ENCODE data around the gene PLA2G6.
"Not testable (repeated sequence)": the region's sequence is repeated elsewhere in the genome, so short reads cannot be mapped to it uniquely, and the experiment has no call there.

Gene PLA2G6

DNA sequence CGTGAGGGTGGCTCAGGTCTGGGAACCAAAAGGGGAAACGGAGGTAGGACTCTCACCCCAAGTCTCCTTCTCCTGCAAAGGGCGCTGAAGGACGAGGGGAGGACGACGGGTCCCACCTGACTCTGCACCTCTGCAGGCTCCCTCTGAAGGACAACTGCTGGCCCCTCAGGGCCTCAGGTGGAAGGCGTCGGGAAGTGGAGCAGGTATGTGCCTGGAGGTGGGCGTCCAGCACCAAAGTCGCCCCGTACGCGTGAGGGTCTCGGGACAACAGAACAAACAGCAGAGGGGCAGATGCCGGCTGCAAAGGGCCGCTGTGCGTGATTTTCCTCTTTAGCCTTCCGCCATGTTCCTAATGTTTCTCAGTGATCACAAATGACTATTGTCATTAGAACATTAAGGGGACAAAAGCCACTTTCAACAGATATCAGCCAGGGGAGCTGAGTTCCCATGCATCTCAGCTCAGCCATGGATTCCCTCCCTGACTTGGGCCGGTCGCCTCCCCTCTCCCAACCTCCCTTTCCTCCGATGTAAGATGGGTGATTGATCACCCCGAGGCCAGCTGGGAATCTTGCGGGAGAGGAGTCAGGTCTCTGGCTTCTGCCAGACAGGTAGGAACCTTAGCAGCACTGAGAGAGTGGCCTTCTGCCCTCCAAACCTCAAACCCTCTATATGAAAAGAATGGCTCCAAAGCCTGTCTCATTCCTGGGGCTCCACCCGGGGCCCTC, 98.5 kb downstream of the PLA2G6 start:
- DNase-seq (ENCODE audit: insufficient read length, low spot score), result no peak
- FAIRE-seq, result no peak
- TF ChIP-seq PAX5 (IDR thresholded peaks at IDR 0.05; ENCODE audit: insufficient read depth, low read length, severe bottlenecking) (no peak), SPI1 (IDR thresholded peaks at IDR 0.05; ENCODE audit: low read depth, low read length) (no peak)

DNA sequence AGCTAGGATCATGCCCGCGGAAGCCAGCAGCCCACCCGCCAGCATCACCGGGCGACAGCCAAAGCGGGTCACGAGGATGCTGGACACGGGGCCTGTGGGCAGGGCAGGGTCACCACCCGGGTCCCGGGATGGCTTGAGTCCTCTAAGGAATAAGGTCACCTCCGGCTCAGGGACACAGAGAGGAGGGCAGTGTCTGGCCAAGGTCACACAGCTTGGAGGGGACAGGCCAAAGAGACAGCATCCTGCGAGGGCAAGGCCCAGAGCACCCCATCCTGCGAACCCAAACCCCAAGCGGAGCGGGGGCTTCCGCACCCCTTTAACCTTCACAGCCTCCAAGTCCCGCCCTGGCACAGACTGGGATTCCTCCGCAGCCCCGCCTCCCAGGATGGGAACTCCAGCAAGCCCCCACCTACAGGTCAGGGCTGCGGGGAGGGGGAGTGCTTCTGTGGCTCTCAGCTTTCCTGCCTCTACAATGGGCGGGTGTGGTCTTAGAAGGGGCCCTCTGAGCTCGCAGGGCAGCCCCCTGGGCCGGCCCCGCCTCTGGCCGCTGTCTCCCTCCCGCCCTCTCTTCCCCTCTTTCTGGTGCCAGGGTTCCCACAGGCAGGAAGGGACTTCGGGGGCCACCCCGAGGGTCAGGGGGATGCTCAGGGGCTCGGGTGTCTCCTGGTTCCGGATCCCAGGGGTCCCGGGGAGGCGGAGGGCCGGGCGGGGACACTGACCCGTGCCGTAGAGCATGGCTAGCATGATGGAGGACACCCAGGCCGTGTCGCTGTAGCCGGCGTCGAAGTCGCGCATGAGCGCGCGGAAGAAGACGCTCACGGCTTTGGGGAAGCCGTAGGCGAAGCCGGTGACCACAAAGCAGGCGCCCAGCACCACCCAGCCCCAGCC, 99.4 kb downstream of the PLA2G6 start:
- FAIRE-seq (peak; percentile 75), DNase-seq (ENCODE audit: insufficient read length, low spot score) (peak; percentile 66)
- TF ChIP-seq PAX5 (IDR thresholded peaks at IDR 0.05; ENCODE audit: insufficient read depth, low read length, severe bottlenecking), result peak; percentile 14
- TF ChIP-seq TAF1 (IDR thresholded peaks at IDR 0.05; ENCODE audit: low read depth, low read length), result no peak

- TF ChIP-seq PAX5 (IDR thresholded peaks at IDR 0.05; ENCODE audit: insufficient read depth, low read length, severe bottlenecking) (no peak), TAF1 (IDR thresholded peaks at IDR 0.05; ENCODE audit: low read depth, low read length) (no peak), POLR2A (IDR thresholded peaks at IDR 0.05; ENCODE audit: low read depth, low read length) (no peak), POLR2AphosphoS5 (IDR thresholded peaks at IDR 0.05; ENCODE audit: low read depth, low read length) (no peak), SPI1 (IDR thresholded peaks at IDR 0.05; ENCODE audit: low read depth, low read length) (no peak), POU2F2 (IDR thresholded peaks at IDR 0.05; ENCODE audit: low read depth, low read length) (no peak)
- DNase-seq (ENCODE audit: insufficient read length, low spot score), result no peak
- FAIRE-seq, result no peak
Measured at GRCh38 chr22:38081636-38081940, 100.0 kb downstream of the PLA2G6 start.

DNA sequence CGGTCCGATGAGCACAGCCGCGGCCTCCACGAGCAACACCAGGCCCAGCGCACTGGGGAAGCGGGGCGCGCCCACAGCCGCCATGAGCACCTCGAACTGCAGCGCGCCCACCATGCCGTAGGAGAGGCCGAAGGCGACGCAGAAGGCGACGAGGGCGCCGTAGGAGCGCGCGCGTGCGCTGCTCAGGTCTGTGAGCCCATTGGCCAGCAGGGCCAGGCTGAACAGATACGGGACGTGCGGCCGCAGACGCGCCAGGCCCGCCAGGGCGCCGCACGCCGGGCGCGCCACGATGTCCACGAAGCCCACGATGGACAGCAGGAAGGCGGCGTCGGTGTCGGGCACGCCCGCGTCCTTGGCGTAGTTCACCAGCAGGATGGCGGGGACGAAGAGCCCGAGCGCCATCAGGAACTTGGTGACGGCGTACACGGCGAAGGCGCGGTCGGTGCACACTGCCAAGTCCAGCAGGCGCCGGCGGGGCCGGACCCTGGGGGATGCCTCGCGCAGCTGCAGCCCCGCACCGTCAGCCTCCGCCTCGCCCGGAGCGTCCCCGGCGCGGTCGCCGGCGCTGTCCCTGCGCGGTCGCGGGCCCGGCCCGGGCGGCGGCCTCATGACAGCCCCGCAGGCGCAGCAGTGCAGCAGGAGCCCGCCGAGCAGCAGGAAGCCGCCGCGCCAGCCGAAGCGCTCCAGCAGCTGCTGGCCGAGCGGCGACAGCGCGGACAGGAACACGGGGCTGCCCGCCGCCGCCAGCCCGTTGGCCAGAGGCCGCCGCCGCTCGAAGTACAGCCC, 100.6 kb downstream of the PLA2G6 start:
- no peak for FAIRE-seq
- DNase-seq (ENCODE audit: insufficient read length, low spot score), result no peak
- TF ChIP-seq POU2F2 (IDR thresholded peaks at IDR 0.05; ENCODE audit: low read depth, low read length) (no peak), POLR2AphosphoS5 (IDR thresholded peaks at IDR 0.05; ENCODE audit: low read depth, low read length) (no peak), TAF1 (IDR thresholded peaks at IDR 0.05; ENCODE audit: low read depth, low read length) (no peak), PAX5 (IDR thresholded peaks at IDR 0.05; ENCODE audit: insufficient read depth, low read length, severe bottlenecking) (no peak), SPI1 (IDR thresholded peaks at IDR 0.05; ENCODE audit: low read depth, low read length) (no peak), POLR2A (IDR thresholded peaks at IDR 0.05; ENCODE audit: low read depth, low read length) (no peak)

DNA sequence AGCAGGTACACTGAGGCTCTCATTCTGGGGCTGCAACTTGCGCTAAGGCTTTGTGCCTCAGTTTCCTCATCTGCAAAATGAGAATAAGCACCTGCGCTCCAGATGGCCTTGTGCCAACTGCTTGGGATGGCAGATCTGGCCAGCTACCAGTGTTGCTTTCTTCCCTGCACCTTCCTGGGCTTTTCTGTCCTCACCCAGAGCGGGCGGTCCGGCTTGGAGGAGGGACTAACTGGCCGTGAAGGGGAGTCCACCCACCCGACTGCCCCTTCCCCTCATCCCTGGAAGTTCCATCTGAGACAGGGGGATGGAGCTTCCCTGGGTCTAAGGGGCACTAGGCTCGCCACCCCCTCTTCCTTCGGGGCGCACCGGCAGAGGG, 101.2 kb downstream of the PLA2G6 start:
- no peak for FAIRE-seq
- TF ChIP-seq TAF1 (IDR thresholded peaks at IDR 0.05; ENCODE audit: low read depth, low read length) (no peak), SPI1 (IDR thresholded peaks at IDR 0.05; ENCODE audit: low read depth, low read length) (no peak), POU2F2 (IDR thresholded peaks at IDR 0.05; ENCODE audit: low read depth, low read length) (no peak), POLR2AphosphoS5 (IDR thresholded peaks at IDR 0.05; ENCODE audit: low read depth, low read length) (no peak), PAX5 (IDR thresholded peaks at IDR 0.05; ENCODE audit: insufficient read depth, low read length, severe bottlenecking) (no peak), POLR2A (IDR thresholded peaks at IDR 0.05; ENCODE audit: low read depth, low read length) (no peak)
- no peak for DNase-seq (ENCODE audit: insufficient read length, low spot score)

- TF ChIP-seq TAF1 (IDR thresholded peaks at IDR 0.05; ENCODE audit: low read depth, low read length) (no peak), PAX5 (IDR thresholded peaks at IDR 0.05; ENCODE audit: insufficient read depth, low read length, severe bottlenecking) (no peak), POU2F2 (IDR thresholded peaks at IDR 0.05; ENCODE audit: low read depth, low read length) (no peak), SPI1 (IDR thresholded peaks at IDR 0.05; ENCODE audit: low read depth, low read length) (no peak), POLR2AphosphoS5 (IDR thresholded peaks at IDR 0.05; ENCODE audit: low read depth, low read length) (no peak), POLR2A (IDR thresholded peaks at IDR 0.05; ENCODE audit: low read depth, low read length) (no peak)
- DNase-seq (ENCODE audit: insufficient read length, low spot score) (no peak), FAIRE-seq (no peak)
Measured at GRCh38 chr22:38079804-38080203, 101.8 kb downstream of the PLA2G6 start.

- not testable (repeated sequence) for FAIRE-seq; DNase-seq (ENCODE audit: insufficient read length, low spot score)
Measured at GRCh38 chr22:38079208-38079607, 102.4 kb downstream of the PLA2G6 start.

DNA sequence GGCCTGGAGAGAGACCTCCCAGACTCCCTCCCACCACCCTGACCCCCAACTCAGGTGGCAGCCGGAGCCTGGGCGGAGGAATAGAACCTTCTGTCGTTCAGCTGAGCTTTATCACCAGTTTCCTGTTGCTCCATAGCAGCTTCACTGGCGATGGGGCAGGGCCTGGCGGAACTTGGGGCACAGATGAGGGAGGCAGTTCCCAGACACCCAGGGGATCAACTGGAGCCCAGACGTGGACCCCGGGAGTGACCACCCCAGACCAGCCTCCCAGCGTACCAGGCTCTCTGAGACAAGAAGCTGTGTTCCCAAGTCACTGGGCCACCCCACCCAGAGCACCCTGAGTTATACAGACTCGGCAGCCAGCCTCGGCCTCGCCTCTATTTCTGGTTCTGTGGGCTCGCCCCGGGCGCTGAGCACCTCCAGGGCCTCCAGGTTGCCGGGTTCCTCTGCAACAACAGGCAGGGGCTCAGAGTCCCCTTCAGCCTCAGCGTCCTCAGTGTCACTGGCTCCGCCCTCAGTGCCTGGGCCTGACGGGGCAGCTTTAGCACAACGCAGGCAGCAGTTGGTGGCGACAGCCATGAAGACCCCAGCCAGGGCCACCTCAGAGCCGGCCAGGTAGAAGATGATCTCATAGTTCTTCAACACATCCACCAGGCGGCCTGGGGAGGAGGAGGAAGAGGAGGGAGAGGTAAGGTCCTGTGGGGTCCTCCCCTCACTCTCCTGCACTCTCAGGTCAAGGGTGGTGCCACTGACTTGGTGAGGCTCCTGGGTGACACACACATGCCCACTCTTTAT, 103.4 kb downstream of the PLA2G6 start:
- TF ChIP-seq TAF1 (IDR thresholded peaks at IDR 0.05; ENCODE audit: low read depth, low read length) (no peak), PAX5 (IDR thresholded peaks at IDR 0.05; ENCODE audit: insufficient read depth, low read length, severe bottlenecking) (no peak), POLR2A (IDR thresholded peaks at IDR 0.05; ENCODE audit: low read depth, low read length) (no peak), POU2F2 (IDR thresholded peaks at IDR 0.05; ENCODE audit: low read depth, low read length) (no peak), POLR2AphosphoS5 (IDR thresholded peaks at IDR 0.05; ENCODE audit: low read depth, low read length) (no peak)
- DNase-seq (ENCODE audit: insufficient read length, low spot score) (no peak), FAIRE-seq (no peak)

- FAIRE-seq (no peak), DNase-seq (ENCODE audit: insufficient read length, low spot score) (no peak)
- TF ChIP-seq POLR2AphosphoS5 (IDR thresholded peaks at IDR 0.05; ENCODE audit: low read depth, low read length) (no peak), POU2F2 (IDR thresholded peaks at IDR 0.05; ENCODE audit: low read depth, low read length) (no peak), SPI1 (IDR thresholded peaks at IDR 0.05; ENCODE audit: low read depth, low read length) (no peak), POLR2A (IDR thresholded peaks at IDR 0.05; ENCODE audit: low read depth, low read length) (no peak), PAX5 (IDR thresholded peaks at IDR 0.05; ENCODE audit: insufficient read depth, low read length, severe bottlenecking) (no peak), TAF1 (IDR thresholded peaks at IDR 0.05; ENCODE audit: low read depth, low read length) (no peak)
Measured at GRCh38 chr22:38077595-38077994, 104.0 kb downstream of the PLA2G6 start.
